Measurements from ENCODE around the gene PARK7.

DNA sequence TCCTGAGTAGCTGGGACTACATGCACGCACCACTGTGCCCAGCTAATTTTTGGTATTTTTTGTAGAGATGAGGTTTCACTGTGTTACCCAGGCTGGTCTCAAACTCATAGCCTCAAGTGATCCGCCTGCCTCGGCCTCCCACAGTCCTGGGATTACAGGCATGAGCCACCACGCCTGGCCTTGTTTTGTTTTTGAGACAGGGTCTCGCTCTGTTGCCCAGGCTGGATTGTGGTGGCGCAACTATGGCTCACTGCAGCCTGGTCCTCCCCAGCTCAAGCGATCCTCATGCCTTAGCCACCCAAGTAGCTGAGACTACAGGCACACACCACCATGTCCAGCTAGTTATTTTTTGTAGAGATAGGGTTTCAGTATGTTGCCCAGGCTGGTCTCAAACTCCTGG is 26.0 kb downstream of the PARK7 start:
- TF ChIP-seq, protein P1, sequence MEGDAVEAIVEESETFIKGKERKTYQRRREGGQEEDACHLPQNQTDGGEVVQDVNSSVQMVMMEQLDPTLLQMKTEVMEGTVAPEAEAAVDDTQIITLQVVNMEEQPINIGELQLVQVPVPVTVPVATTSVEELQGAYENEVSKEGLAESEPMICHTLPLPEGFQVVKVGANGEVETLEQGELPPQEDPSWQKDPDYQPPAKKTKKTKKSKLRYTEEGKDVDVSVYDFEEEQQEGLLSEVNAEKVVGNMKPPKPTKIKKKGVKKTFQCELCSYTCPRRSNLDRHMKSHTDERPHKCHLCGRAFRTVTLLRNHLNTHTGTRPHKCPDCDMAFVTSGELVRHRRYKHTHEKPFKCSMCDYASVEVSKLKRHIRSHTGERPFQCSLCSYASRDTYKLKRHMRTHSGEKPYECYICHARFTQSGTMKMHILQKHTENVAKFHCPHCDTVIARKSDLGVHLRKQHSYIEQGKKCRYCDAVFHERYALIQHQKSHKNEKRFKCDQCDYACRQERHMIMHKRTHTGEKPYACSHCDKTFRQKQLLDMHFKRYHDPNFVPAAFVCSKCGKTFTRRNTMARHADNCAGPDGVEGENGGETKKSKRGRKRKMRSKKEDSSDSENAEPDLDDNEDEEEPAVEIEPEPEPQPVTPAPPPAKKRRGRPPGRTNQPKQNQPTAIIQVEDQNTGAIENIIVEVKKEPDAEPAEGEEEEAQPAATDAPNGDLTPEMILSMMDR (conservative IDR thresholded peaks at IDR 0.05 in 1 of 2, IDR thresholded peaks at IDR 0.05 in 1 of 2; ENCODE audit: extremely low read depth in 1 of 2, insufficient read depth in 1 of 2, low read depth in 1 of 2, low read length in 2 of 2): no peak
- TF ChIP-seq EZH2 (IDR thresholded peaks at IDR 0.05; ENCODE audit: borderline replicate concordance, low read length): no peak
